HepG2 (cell line): ENCODE data around the gene KIF2C. TPM values are rescaled to one million over a fixed set of nuclear protein-coding genes. Genes with fewer than 3 reads are reported as not detected.

ENCODE experiments used
- ATAC-seq: fragments of 200-7000 bp; cut with Tn5 transposase; 3 replicates; pipeline ENCODE4 v1.9.1; 2020; ENCODE audit warnings: mild to moderate bottlenecking, moderate library complexity
- BruUV-seq: library from RNA; stranded (reverse); fragments of 400-500 nt; replicated peaks from 2 replicates; lab custom pipeline; 2021; lab: Mats Ljungman, UMichigan
- CTCF ChIA-PET: fragments of 300-600 bp; formaldehyde crosslinking; extraction: SDS; loops from one replicate; lab custom pipeline; 2021; ENCODE audit warnings: low total read pairs, inconsistent platforms, low intra/inter-chr PET ratio; lab: Yijun Ruan, JAX
- POLR2A ChIA-PET: fragments of 350-600 bp; sonication (Branson Sonifier 250); formaldehyde crosslinking; loops from one replicate; lab custom pipeline; 2020; ENCODE audit warnings: antibody characterized with exemption, inconsistent platforms; lab: Yijun Ruan, JAX
- DNase-seq: peaks from one replicate; pipeline ENCODE4 v3.0.0-alpha.2; 2015; ENCODE audit warnings: low spot score
- FAIRE-seq: peaks from 3 replicates; lab custom pipeline; 2011; peaks lifted over from hg19 to GRCh38; lab: Jason Lieb, UNC
- H2AFZ ChIP-seq: one replicate; pipeline ENCODE4 v1.6.1; 2011; ENCODE audit warnings: low read length, inconsistent platforms
- H3K27ac ChIP-seq: fragments of 300-600 bp; 3 replicates; pipeline ENCODE4 v1.8.0; 2011; ENCODE audit warnings: mixed run types, mild to moderate bottlenecking, mixed read lengths, low read length, inconsistent platforms; ENCODE audit not compliant: insufficient read depth; ENCODE audit errors: extremely low read length
- H3K27me3 ChIP-seq, 2 experiments: fragments of 200-600 bp in 1 of 2; 2 replicates in 1 of 2; 3 replicates in 1 of 2; pipeline versions ENCODE4 v1.6.0 to v1.8.0; 2011; ENCODE audit warnings: low read length in 2 of 2, mild to moderate bottlenecking in 2 of 2, moderate library complexity in 2 of 2, inconsistent platforms in 1 of 2; ENCODE audit not compliant: insufficient read depth in 2 of 2, control insufficient read depth in 1 of 2
- H3K36me3 ChIP-seq, 2 experiments: fragments of 200-600 bp in 1 of 2; replicated peaks in 1 of 2; 2 replicates in 1 of 2; 3 replicates in 1 of 2; pipeline versions ENCODE4 v1.5.1 to v1.8.0; 2011; ENCODE audit warnings: low read length in 2 of 2, inconsistent platforms in 1 of 2; ENCODE audit not compliant: insufficient read depth in 2 of 2, control insufficient read depth in 1 of 2
- H3K4me1 ChIP-seq: 2 replicates; pipeline ENCODE4 v1.5.1; 2012; ENCODE audit warnings: low read length, inconsistent platforms; ENCODE audit not compliant: insufficient read depth
- H3K4me2 ChIP-seq: 2 replicates; pipeline ENCODE4 v1.6.0; 2011; ENCODE audit warnings: low read depth, low read length, inconsistent platforms
- H3K4me3 ChIP-seq, 3 experiments: fragments of 200-600 bp in 1 of 3; sonication (generic), shearing (Covaris generic) in 1 of 3; replicated peaks in 1 of 3; 2 replicates each; pipeline ENCODE4 v1.5.1; 2011 to 2016; ENCODE audit warnings: low read length in 3 of 3, inconsistent platforms in 2 of 3, low read depth in 2 of 3, mild to moderate bottlenecking in 2 of 3, control low read depth in 1 of 3, mixed read lengths in 1 of 3; ENCODE audit not compliant: insufficient read depth in 1 of 3
- H3K79me2 ChIP-seq: one replicate; pipeline ENCODE4 v1.6.1; 2011; ENCODE audit warnings: low read length, inconsistent platforms; ENCODE audit not compliant: insufficient read depth
- H3K9ac ChIP-seq: 2 replicates; pipeline ENCODE4 v1.6.0; 2011; ENCODE audit warnings: mild to moderate bottlenecking, low read depth, low read length, inconsistent platforms; ENCODE audit not compliant: insufficient read depth
- H3K9me3 ChIP-seq: 2 replicates; pipeline ENCODE4 v1.5.1; 2012; ENCODE audit warnings: mild to moderate bottlenecking, low read length
- H4K20me1 ChIP-seq: 2 replicates; pipeline ENCODE4 v1.6.0; 2011; ENCODE audit warnings: inconsistent platforms, mild to moderate bottlenecking, low read length, moderate library complexity; ENCODE audit not compliant: insufficient read depth
- HNRNPLL ChIP-seq: fragments of 200-400 bp; formaldehyde crosslinking; IDR thresholded peaks from 2 replicates; pipeline ENCODE4 v1.6.1; 2017; ENCODE audit warnings: mild to moderate bottlenecking, low read depth, low read length; ENCODE audit not compliant: poor library complexity, severe bottlenecking
- NFYC ChIP-seq: IDR thresholded peaks from 2 replicates; pipeline ENCODE4 v1.6.1; 2016; ENCODE audit warnings: missing genetic modification reagents, missing compliant biosample characterization
- SIN3A ChIP-seq: IDR thresholded peaks from 2 replicates; pipeline ENCODE4 v1.6.1; 2011; ENCODE audit warnings: low read depth, mild to moderate bottlenecking, control low read depth, low read length, borderline replicate concordance
- TBP ChIP-seq: sonication (generic); formaldehyde crosslinking; IDR thresholded peaks from 2 replicates; pipeline ENCODE4 v1.5.0; 2020; ENCODE audit warnings: missing genetic modification reagents
- ZNF558 ChIP-seq: sonication (generic); formaldehyde crosslinking; IDR thresholded peaks from 2 replicates; pipeline ENCODE4 v1.9.0; 2022; ENCODE audit warnings: mild to moderate bottlenecking, missing genetic modification reagents, borderline replicate concordance
- ZNF598 ChIP-seq: sonication (generic); formaldehyde crosslinking; IDR thresholded peaks from 2 replicates; pipeline ENCODE4 v1.5.1; 2020; ENCODE audit warnings: mild to moderate bottlenecking, missing genetic modification reagents, borderline replicate concordance
- ZNF749 ChIP-seq: sonication (generic); formaldehyde crosslinking; IDR thresholded peaks from 2 replicates; pipeline ENCODE4 v1.8.0; 2022; ENCODE audit warnings: mild to moderate bottlenecking, missing genetic modification reagents, moderate library complexity, borderline replicate concordance
- WGBS: methylation state at CpG from one replicate; pipeline ENCODE4 v1.1.6; 2017; ENCODE audit warnings: low lambda C conversion rate; 5-methylcytosine and 5-hydroxymethylcytosine counted together
- in situ Hi-C: cut with HindIII; loops from 2 replicates; pipeline ENCODE4 v1.10.0; 2017; ENCODE audit warnings: low pct_unique_long_range_greater_than_20kb; ENCODE audit not compliant: extremely low pct_ligation_motif_present
- intact Hi-C: fragments of 100-400 bp; cut with micrococcal nuclease; formaldehyde crosslinking; loops from one replicate; pipeline ENCODE4 v1.10.0; 2022; ENCODE audit not compliant: unreplicated experiment
- polyA plus RNA-seq, 8 experiments: library from polyadenylated mRNA; depleted of rRNA in 3 of 8; stranded (reverse) in 7 of 8; unstranded in 1 of 8; fragments of >200 nt; fragmentation: Illumina TruSeq in 4 of 8; extraction: Trizol in 4 of 8; gene quantifications; 2 replicates each; pipeline versions ENCODE4 v1.2.1 to v1.2.3, GENCODE V29; 2011 to 2016; ENCODE audit warnings: low read depth in 4 of 8, missing spikeins in 1 of 8, mixed read lengths in 1 of 8; ENCODE audit not compliant: insufficient read depth in 1 of 8
- total RNA-seq, 5 experiments: library from RNA; depleted of rRNA; stranded (reverse); fragments of >200 nt; fragmentation: Illumina TruSeq; extraction: Trizol; gene quantifications; 2 replicates each; pipeline ENCODE4 v1.2.3, GENCODE V29; 2016; ENCODE audit warnings: low read depth in 1 of 5
- TF ChIP-seq, protein P1 (sequence below): sonication (generic); formaldehyde crosslinking; IDR thresholded peaks from 2 replicates; pipeline ENCODE4 v1.8.1; 2022; ENCODE audit warnings: mild to moderate bottlenecking, missing genetic modification reagents

Gene KIF2C
- total and polyA plus RNA-seq, 2 of the 13 experiments (the other 11 are each of a cell fraction or from before 2014, with no cell fraction given), result 29.7 to 53.7 TPM

DNA sequence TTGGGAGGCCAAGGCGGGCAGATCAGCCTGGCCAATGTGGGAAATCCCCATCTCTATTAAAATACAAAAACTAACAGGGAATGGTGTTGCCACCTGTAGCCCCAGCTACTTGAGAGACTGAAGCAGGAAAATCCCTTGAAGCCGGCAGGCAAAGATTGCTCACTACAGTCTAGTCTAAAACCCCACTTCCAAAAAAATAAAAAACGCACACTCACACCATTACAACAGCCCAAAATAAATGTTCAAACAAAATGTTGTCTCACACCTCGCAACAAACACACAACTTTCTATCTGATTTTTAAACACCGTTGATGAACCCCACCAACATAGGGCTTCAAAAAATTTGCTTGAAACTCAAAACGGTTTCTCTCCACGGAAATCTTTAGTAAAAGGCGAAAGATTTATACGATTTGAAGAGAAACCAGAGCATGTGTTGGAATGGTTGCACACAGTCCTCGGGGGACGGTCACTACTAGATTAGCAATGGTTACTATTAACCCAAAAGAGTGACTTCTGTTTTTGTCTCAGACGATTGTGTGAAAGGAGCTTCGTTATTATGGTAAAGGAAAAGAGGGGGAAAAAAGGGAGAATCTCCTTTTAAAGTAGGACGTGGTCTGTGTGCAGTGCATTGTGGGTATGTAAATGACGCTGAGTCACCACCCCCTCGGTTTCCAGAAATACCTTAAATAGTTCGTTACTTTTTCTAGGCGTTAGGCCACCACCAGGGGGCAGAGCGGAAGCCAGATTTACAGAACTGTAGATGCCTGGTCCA lies 8.7 kb upstream of the KIF2C start, which contains the start of gene RNU5D-1 (continued):
- TF ChIP-seq ZNF558 (CRISPR knock-in tag), result 0 out of 2 replicates have a peak, but pooled peaks have one; percentile 48
- no peak for TF ChIP-seq HNRNPLL
- peak; percentile 68 for TF ChIP-seq SIN3A
- peak; percentile 60; the same call in 1 of the 2 replicates for TF ChIP-seq ZNF749
- TF ChIP-seq, protein P1, sequence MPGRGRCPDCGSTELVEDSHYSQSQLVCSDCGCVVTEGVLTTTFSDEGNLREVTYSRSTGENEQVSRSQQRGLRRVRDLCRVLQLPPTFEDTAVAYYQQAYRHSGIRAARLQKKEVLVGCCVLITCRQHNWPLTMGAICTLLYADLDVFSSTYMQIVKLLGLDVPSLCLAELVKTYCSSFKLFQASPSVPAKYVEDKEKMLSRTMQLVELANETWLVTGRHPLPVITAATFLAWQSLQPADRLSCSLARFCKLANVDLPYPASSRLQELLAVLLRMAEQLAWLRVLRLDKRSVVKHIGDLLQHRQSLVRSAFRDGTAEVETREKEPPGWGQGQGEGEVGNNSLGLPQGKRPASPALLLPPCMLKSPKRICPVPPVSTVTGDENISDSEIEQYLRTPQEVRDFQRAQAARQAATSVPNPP (CRISPR knock-in tag), result no peak
- TF ChIP-seq ZNF598 (CRISPR knock-in tag), result no peak; the same call in 1 of the 2 replicates

DNA sequence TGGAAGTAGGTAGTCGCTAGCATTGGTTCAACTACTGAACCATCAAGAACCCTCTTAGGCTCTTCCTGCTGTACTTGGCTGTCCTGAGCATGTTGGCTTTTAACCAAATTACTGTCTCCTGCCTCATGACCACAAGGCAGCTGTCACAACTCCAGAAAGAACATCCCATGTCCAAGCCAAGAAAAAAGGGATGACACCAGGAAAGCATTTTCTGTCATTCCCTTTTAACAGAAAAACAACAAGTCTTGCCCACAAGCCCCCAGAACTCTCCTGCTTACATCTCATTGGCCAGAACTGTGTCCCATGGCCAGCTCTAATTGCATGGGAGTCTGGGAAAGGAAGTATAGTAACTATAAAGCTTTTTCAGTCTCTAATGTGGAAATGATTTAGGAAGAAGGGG lies 6.3 kb upstream of the KIF2C start:
- Histone ChIP-seq H3K27ac (no peak overlapping the region), H3K36me3 (no peaks in the 10 kb centered on the region), H3K9ac (no peak overlapping the region), H3K4me1 (peaks cover 50% of the 10 kb centered on the region), H3K4me3 (no peak overlapping the region), H3K27me3 (no peaks in the 10 kb centered on the region; a peak in 2 of 5 replicates)
- ATAC-seq, result no peak
- intact Hi-C loops (loop anchor here (5.0 kb wide), 1 partner anchor 49 kb away; no protein-coding TSS in a partner anchor), in situ Hi-C loops (no loop called here)
- POLR2A ChIA-PET, result interaction anchor here (0.9 to 8.0 kb wide), 6 partner anchors 12 to 86 kb away, joined by 3 to 241 read pairs (median 4); partner anchors contain the start of genes PLK3 and RPS8
- TF ChIP-seq NFYC (CRISPR knock-in tag) (0 out of 2 replicates have a peak, but pooled peaks have one; percentile 26), TBP (CRISPR knock-in tag) (no peak)
- TF ChIP-seq, all 625 proteins: peak for 1
- BruUV-seq, result no TSS peak
- peak overlapping the region; percentile 33; the same call in 1 of the 2 replicates for H3K4me2 ChIP-seq
- FAIRE-seq (no peak), DNase-seq (no peak)
- no peaks in the 10 kb centered on the region for H3K9me3 ChIP-seq
- H2AFZ ChIP-seq, result no peak overlapping the region
- 48% methylated on average over 1 of the region's 1 CpG for WGBS
- H3K79me2 ChIP-seq, result no peaks in the 10 kb centered on the region
- CTCF ChIA-PET, result no interaction called here
- no peaks in the 10 kb centered on the region for H4K20me1 ChIP-seq
